ENCODE measurements around the gene PTPRN2. TPM values are rescaled to one million over a fixed set of nuclear protein-coding genes. Genes with fewer than 3 reads are reported as not detected.

The PTPRN2 gene
- total and polyA plus RNA-seq, 9 of the 15 experiments (the other 6 are each of a cell fraction or from before 2014, with no cell fraction given), result not detected

GRCh38 chr7:157864911-157865310, 722.7 kb downstream of the PTPRN2 start:
- ChIA-PET POLR2A (no interaction called here), CTCF (ENCODE audit: low intra/inter-chr PET ratio) (no interaction called here)
- intact Hi-C loops (cut with micrococcal nuclease) (no loop called here), in situ Hi-C loops (cut with MboI) (no loop called here)
- Histone ChIP-seq H3K4me3 (no peak overlapping the region), H3K27me3 (ENCODE audit: control insufficient read depth in 2 of 2, insufficient read depth in 2 of 2, low read length in 2 of 2) (peaks cover 65 to 80% of the 10 kb centered on the region in 2 experiments), H3K9me1 (ENCODE audit: control insufficient read depth, insufficient read depth, low read length) (no peaks in the 10 kb centered on the region), H3K9me3 (replicated peaks; ENCODE audit: control insufficient read depth, insufficient read depth, low read depth, low read length) (no peaks in the 10 kb centered on the region), H3K27ac (ENCODE audit: extremely low read depth, low read depth, low read length) (no peak overlapping the region), H2AFZ (ENCODE audit: low read depth, low read length) (no peak overlapping the region), H3K9ac (ENCODE audit: insufficient read depth in 1 of 2, low read depth in 2 of 2, low read length in 2 of 2) (no peak overlapping the region), H3K79me2 (ENCODE audit: control insufficient read depth, insufficient read depth, low read length) (no peaks in the 10 kb centered on the region), H3K4me2 (ENCODE audit: insufficient read depth, low read length) (no peak overlapping the region), H4K20me1 (replicated peaks; ENCODE audit: control insufficient read depth, insufficient read depth, low read length) (peaks cover 29% of the 10 kb centered on the region), H3K36me3 (ENCODE audit: control insufficient read depth, insufficient read depth, low read length) (no peaks in the 10 kb centered on the region), H3K4me1 (replicated peaks in 1 of 2; ENCODE audit: control insufficient read depth in 2 of 2, insufficient read depth in 2 of 2, low read length in 2 of 2) (no peaks in the 10 kb centered on the region)
- TF ChIP-seq USF1 (CRISPR knock-in tag; IDR thresholded peaks at IDR 0.05), result no peak
- no peak for TF ChIP-seq HES1 (IDR thresholded peaks at IDR 0.05; ENCODE audit: low read depth)
- no peak for TF ChIP-seq MAZ (CRISPR knock-in tag; conservative IDR thresholded peaks at IDR 0.05 in 1 of 2, IDR thresholded peaks at IDR 0.05 in 1 of 2)
- TF ChIP-seq TFAM (CRISPR knock-in tag; conservative IDR thresholded peaks at IDR 0.05), result no peak
- no peak for TF ChIP-seq ZFP1 (CRISPR knock-in tag; IDR thresholded peaks at IDR 0.05)
- no peak for TF ChIP-seq CHD2 (IDR thresholded peaks at IDR 0.05; ENCODE audit: low read depth, low read length)
- TF ChIP-seq XRCC3 (IDR thresholded peaks at IDR 0.05), result no peak
- no peak for TF ChIP-seq ESRRB (CRISPR knock-in tag; IDR thresholded peaks at IDR 0.05; ENCODE audit: borderline replicate concordance)
- no peak for TF ChIP-seq ARID3B (CRISPR knock-in tag; IDR thresholded peaks at IDR 0.05; ENCODE audit: borderline replicate concordance)
- TF ChIP-seq NFIX (CRISPR knock-in tag; IDR thresholded peaks at IDR 0.05; ENCODE audit: low read depth), result no peak
- no peak for TF ChIP-seq HMGXB4 (CRISPR knock-in tag; IDR thresholded peaks at IDR 0.05)
- no peak for TF ChIP-seq MCM2 (IDR thresholded peaks at IDR 0.05; ENCODE audit: low read depth)
- no peak for TF ChIP-seq SNAPC5 (CRISPR knock-in tag; IDR thresholded peaks at IDR 0.05)
- TF ChIP-seq PYGO2 (tag; IDR thresholded peaks at IDR 0.05), result no peak
- ATAC-seq (no peak), DNase-seq (ENCODE audit: extremely low read depth in 1 of 4, low spot score in 3 of 4) (no peak), FAIRE-seq (no peak)
- 4% methylated on average over 12 of the region's 12 CpGs for WGBS (ENCODE audit: insufficient coverage, low coverage, missing lambda C conversion rate)
- BruUV-seq (replicated peaks), result no TSS peak
